Measurements from ENCODE around the gene BRAP.
"Not testable (repeated sequence)": the region's sequence is repeated elsewhere in the genome, so short reads cannot be mapped to it uniquely, and the experiment has no call there.

Gene BRAP

DNA sequence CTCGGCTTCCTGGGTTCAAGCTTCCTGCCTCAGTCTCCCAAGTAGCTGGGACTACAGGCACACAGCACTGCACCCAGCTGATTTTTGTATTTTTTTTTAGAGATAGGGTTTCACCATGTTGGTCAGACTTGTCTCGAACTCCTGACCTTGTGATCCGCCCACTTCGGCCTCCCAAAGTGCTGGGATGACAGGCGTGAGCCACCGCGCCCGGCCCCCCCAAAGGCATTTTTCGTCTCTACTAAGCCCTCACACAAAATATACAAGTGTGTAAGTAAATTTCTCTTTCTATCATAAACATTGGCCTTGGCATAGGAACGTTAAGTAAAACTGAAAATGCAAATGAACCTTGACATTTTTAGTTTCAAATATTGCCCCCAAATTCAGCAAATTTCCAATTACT, 2.2 kb upstream of the BRAP start:
- no peak for TF ChIP-seq CTCF (IDR thresholded peaks at IDR 0.05; ENCODE audit: low read depth, low read length)

GRCh38 chr12:111687255-111687654, 1.5 kb upstream of the BRAP start:
- DNase-seq (ENCODE audit: extremely low read depth, low read depth), result no peak
- no peak for TF ChIP-seq CTCF (IDR thresholded peaks at IDR 0.05; ENCODE audit: low read depth, low read length)

More for the DNA sequence above, 2.2 kb upstream of the BRAP start:
- no peak for DNase-seq (ENCODE audit: extremely low read depth, low read depth)

DNA sequence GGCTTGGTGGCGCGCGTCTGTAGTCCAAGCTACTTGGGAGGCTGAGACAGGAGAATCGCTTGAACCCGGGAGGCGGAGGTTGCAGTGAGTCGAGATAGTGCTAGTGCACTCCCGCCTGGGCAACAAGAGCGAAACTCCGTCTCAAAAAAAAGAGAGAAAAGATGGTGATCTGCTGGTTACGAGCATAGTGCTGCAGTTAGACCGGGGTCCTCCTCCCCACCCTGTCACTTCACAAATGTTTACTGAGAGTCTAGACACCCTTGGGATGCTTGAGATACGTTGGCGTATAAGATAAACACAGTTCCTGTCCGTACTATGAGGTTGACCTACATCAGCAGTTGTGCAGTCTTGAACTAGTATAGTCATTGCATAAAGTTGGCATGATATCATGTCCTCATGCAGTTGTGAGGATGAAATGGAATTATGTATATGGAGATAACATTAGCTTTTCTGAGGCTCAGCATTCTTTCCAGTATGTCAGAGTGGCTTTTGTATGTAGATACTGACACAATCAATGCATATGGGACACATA, 884 bp upstream of the BRAP start:
- TF ChIP-seq CTCF (IDR thresholded peaks at IDR 0.05; ENCODE audit: low read depth, low read length), result no peak
- DNase-seq (ENCODE audit: extremely low read depth, low read depth), result no peak

- no peak for TF ChIP-seq CTCF (IDR thresholded peaks at IDR 0.05; ENCODE audit: low read depth, low read length)
- no peak for DNase-seq (ENCODE audit: extremely low read depth, low read depth)
Observed at GRCh38 chr12:111685322-111685810, 390 bp downstream of the BRAP start.

DNA sequence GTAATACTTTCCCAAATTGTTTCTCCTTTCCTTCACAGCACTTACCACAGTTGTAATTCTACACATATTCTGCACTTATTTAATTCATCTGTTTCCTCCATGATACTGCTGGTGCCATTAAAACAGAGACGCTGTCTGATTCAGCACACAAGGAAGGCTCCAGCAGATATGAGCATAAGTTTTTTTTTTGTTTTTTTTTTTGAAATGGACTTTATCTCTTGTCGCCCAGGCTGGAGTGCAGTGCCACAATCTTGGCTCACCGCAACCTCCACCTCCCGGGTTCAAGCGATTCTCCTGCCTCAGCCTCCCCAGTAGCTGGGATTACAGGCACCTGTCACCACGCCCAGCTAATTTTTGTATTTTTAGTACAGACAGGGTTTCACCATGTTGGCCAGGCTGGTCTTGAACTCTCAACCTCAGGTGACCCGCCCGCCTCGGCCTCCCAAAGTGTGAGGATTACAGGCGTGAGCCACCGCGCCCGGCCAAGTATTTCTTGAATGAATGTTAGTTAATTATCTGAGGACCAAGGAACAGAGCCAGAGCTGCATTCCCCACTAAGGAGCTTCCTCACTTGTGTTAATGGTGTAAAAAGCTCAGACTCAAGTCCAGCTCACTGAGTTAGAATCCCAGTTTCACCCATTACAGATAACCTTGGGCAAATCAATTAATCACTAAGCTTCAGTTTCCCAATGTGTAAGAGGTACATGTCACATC, 1.1 kb downstream of the BRAP start:
- not testable (repeated sequence) for DNase-seq (ENCODE audit: extremely low read depth, low read depth)

DNA sequence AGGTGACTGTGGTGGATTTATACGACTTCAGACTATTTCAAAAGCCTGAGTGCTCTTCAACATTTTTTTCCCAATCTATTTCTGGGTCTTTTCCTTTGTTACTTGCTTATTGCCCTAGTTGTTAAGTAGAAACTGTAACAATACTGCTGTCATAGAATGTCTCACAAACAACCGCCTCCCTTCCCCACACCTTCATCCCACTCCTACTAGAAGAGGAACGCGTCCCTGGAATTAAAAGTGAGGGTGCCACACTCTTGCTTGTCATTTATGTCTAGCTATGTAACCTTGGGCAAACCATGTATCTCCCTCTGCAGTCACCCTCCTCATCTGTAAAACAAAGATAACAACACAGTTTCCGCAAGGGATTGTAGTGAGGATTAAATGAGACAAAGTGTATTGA, 8.6 kb downstream of the BRAP start:
- TF ChIP-seq CTCF (IDR thresholded peaks at IDR 0.05; ENCODE audit: low read depth, low read length), result no peak
- no peak for DNase-seq (ENCODE audit: extremely low read depth, low read depth)

GRCh38 chr12:111673503-111673902, 12.3 kb downstream of the BRAP start:
- DNase-seq (ENCODE audit: extremely low read depth, low read depth), result peak; percentile 8
- TF ChIP-seq CTCF (IDR thresholded peaks at IDR 0.05; ENCODE audit: low read depth, low read length), result peak; percentile 62

All from AG09319 (cell line).